GM12873 (cell line): ENCODE results near the gene PTPN2.

Experiments used
- CTCF ChIP-seq: IDR thresholded peaks from 2 replicates; pipeline ENCODE4 v1.5.1; 2012; ENCODE audit warnings: low read depth, mild to moderate bottlenecking, moderate library complexity, low read length, control low read depth; ENCODE audit not compliant: insufficient read depth; ENCODE audit errors: missing control alignments

The PTPN2 gene

GRCh38 chr18:12816451-12816850 is 67.6 kb downstream of the PTPN2 start:
- no peak for TF ChIP-seq CTCF

- TF ChIP-seq CTCF: no peak
Observed at GRCh38 chr18:12811191-12811950, 72.7 kb downstream of the PTPN2 start.

- TF ChIP-seq CTCF: no peak
Observed at GRCh38 chr18:12803069-12803936, 80.7 kb downstream of the PTPN2 start.

GRCh38 chr18:12802538-12802937 is 81.5 kb downstream of the PTPN2 start:
- no peak for TF ChIP-seq CTCF

GRCh38 chr18:12796448-12796847 is 87.6 kb downstream of the PTPN2 start:
- TF ChIP-seq CTCF: no peak

- TF ChIP-seq CTCF: no peak
Observed at GRCh38 chr18:12791610-12792009, 92.4 kb downstream of the PTPN2 start.

- no peak for TF ChIP-seq CTCF
Observed at GRCh38 chr18:12786669-12787068, 97.4 kb downstream of the PTPN2 start.
